Right lobe of liver (tissue), 6 donors: ENCODE data around the gene LHFPL6. TPM values are rescaled to one million over a fixed set of nuclear protein-coding genes. Genes with fewer than 3 reads are reported as not detected.

Experiments used
- ATAC-seq, 4 donors: fragments of 200-7000 bp; cut with Tn5 transposase; one replicate each; pipeline ENCODE4 v1.9.1; 2020; ENCODE audit warnings: mild to moderate bottlenecking in 4 of 4, moderate library complexity in 4 of 4
- DNase-seq, 3 donors: peaks; one replicate each; pipeline ENCODE4 v3.0.0-alpha.2; 2020
- H3K27ac ChIP-seq, 3 donors: fragments of 200-600 bp; one replicate each; pipeline ENCODE4 v1.8.0; 2022
- H3K27me3 ChIP-seq, 2 donors: fragments of 200-600 bp; one replicate each; pipeline ENCODE4 v1.8.0; 2022
- H3K36me3 ChIP-seq, 4 donors: fragments of 200-600 bp; sonication (generic) in 1 of 4; one replicate each; pipeline versions ENCODE4 v1.5.1 to v1.8.0; 2017 to 2022; ENCODE audit warnings: control low read depth in 1 of 4
- H3K4me1 ChIP-seq, 4 donors: fragments of 200-600 bp; sonication (generic) in 1 of 4; one replicate each; pipeline versions ENCODE4 v1.5.1 to v1.8.0; 2017 to 2022; ENCODE audit warnings: control low read depth in 1 of 4
- H3K4me3 ChIP-seq, 3 donors: fragments of 200-600 bp; one replicate each; pipeline ENCODE4 v1.8.0; 2022
- H3K9me3 ChIP-seq, 4 donors: fragments of 200-600 bp; sonication (generic) in 1 of 4; one replicate each; pipeline versions ENCODE4 v1.5.1 to v1.8.0; 2017 to 2022; ENCODE audit warnings: control low read depth in 1 of 4
- POLR2A ChIP-seq: fragments of 450-650 bp; IDR thresholded peaks from one replicate; pipeline ENCODE4 v1.6.1; 2017; ENCODE audit warnings: antibody characterized with exemption, mild to moderate bottlenecking
- WGBS: methylation state at CpG from one replicate; pipeline ENCODE4 v1.1.6; 2018; ENCODE audit warnings: low coverage, low lambda C conversion rate; ENCODE audit not compliant: insufficient coverage; ENCODE audit errors: missing lambda C conversion rate; 5-methylcytosine and 5-hydroxymethylcytosine counted together
- intact Hi-C, 2 donors: fragments of 100-400 bp; cut with DNase I; formaldehyde crosslinking; loops; one replicate each; pipeline versions ENCODE4 v1.11.2 to v1.14.1; 2022
- total RNA-seq, 6 experiments: library from RNA; depleted of rRNA in 2 of 6; stranded (reverse); fragments of >200 nt in 2 of 6; fragmentation: NEBNext Ultra II Directional in 3 of 6; extraction: Animal tissue kit (Norgen Biotek cat#: 25700) in 3 of 6; gene quantifications; one replicate each; pipeline versions ENCODE4 v1.1.0 to v1.2.4, GENCODE V29; 2016 to 2023
- TF ChIP-seq, protein P1 (sequence below), 4 donors: fragments of 200-600 bp in 3 of 4; fragments of 450-650 bp in 1 of 4; IDR thresholded peaks; one replicate each; pipeline versions ENCODE4 v1.5.1 to v1.8.0; 2016 to 2022; ENCODE audit warnings: antibody characterized with exemption in 4 of 4, mild to moderate bottlenecking in 2 of 4
- donor health status: DM: no; HTN: yes; CAD: no.
- donor health status: DM: no; HTN: no; CAD: no.
- donor health status: DM: no; HTN: no; CAD: no.
- donor health status: DM: no; HTN: yes; CAD: no.
- donor health status: DM: no; HTN: yes; CAD: no.

LHFPL6 gene
- total RNA-seq, 6 experiments from 2014 or later = 3.0 to 8.4 (median 4.6) TPM

DNA sequence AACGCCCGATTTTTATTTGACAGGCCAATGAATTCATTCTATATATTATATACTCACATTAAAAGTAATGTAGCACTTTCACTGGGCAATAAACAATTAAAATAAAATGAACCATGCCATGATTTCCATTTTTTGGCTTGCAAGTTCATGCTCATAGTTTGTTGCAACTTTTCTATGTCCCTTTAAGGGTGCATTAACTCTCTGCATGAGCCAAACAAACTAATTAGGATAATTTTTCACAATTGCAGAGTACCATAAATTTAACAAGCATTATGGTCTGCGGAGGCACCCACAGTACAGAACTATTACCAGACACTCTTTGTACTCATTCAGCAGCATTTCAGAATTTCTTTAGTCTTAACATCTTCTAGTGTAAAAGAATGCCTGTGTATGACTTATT is 1.4 kb downstream of the LHFPL6 start:
- Histone ChIP-seq H3K27ac (no peak overlapping the region), H3K27me3 (no peaks in the 10 kb centered on the region), H3K4me3 (no peak overlapping the region), H3K9me3 (no peaks in the 10 kb centered on the region), H3K4me1 (peaks cover 0 to 5% (median 2%) of the 10 kb centered on the region in 4 donors), H3K36me3 (no peaks in the 10 kb centered on the region)
- DNase-seq (no peak), ATAC-seq (no peak)
- intact Hi-C loops = no loop called here
- no peak for TF ChIP-seq POLR2A
- TF ChIP-seq, protein P1, sequence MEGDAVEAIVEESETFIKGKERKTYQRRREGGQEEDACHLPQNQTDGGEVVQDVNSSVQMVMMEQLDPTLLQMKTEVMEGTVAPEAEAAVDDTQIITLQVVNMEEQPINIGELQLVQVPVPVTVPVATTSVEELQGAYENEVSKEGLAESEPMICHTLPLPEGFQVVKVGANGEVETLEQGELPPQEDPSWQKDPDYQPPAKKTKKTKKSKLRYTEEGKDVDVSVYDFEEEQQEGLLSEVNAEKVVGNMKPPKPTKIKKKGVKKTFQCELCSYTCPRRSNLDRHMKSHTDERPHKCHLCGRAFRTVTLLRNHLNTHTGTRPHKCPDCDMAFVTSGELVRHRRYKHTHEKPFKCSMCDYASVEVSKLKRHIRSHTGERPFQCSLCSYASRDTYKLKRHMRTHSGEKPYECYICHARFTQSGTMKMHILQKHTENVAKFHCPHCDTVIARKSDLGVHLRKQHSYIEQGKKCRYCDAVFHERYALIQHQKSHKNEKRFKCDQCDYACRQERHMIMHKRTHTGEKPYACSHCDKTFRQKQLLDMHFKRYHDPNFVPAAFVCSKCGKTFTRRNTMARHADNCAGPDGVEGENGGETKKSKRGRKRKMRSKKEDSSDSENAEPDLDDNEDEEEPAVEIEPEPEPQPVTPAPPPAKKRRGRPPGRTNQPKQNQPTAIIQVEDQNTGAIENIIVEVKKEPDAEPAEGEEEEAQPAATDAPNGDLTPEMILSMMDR (IDR thresholded peaks at IDR 0.05) = no peak
- WGBS = 59% methylated on average over 3 of the region's 3 CpGs

- ATAC-seq (no peak), DNase-seq (no peak)
- 67% methylated on average over 1 of the region's 9 CpGs for WGBS
- H3K36me3 ChIP-seq = no peaks in the 10 kb centered on the region
- H3K9me3 ChIP-seq = no peaks in the 10 kb centered on the region
- peaks cover 0 to 5% (median 2%) of the 10 kb centered on the region in 4 donors for H3K4me1 ChIP-seq
- TF ChIP-seq, protein P1 (IDR thresholded peaks at IDR 0.05) = no peak
- TF ChIP-seq POLR2A = no peak
- intact Hi-C loops = no loop called here
- no peak overlapping the region for H3K4me3 ChIP-seq
- no peak overlapping the region for H3K27ac ChIP-seq
- no peaks in the 10 kb centered on the region for H3K27me3 ChIP-seq
Observed at GRCh38 chr13:39600766-39601165, 2.2 kb downstream of the LHFPL6 start.

GRCh38 chr13:39599842-39600241 is 3.2 kb downstream of the LHFPL6 start:
- Histone ChIP-seq H3K27ac (no peak overlapping the region), H3K4me3 (no peak overlapping the region), H3K27me3 (no peaks in the 10 kb centered on the region), H3K4me1 (peaks cover 0 to 5% (median 2%) of the 10 kb centered on the region in 4 donors), H3K36me3 (no peaks in the 10 kb centered on the region), H3K9me3 (no peaks in the 10 kb centered on the region)
- WGBS = 30% methylated on average over 1 of the region's 1 CpG
- no peak for TF ChIP-seq POLR2A
- TF ChIP-seq, protein P1 (IDR thresholded peaks at IDR 0.05) = no peak
- intact Hi-C loops = no loop called here
- DNase-seq (no peak), ATAC-seq (no peak)

DNA sequence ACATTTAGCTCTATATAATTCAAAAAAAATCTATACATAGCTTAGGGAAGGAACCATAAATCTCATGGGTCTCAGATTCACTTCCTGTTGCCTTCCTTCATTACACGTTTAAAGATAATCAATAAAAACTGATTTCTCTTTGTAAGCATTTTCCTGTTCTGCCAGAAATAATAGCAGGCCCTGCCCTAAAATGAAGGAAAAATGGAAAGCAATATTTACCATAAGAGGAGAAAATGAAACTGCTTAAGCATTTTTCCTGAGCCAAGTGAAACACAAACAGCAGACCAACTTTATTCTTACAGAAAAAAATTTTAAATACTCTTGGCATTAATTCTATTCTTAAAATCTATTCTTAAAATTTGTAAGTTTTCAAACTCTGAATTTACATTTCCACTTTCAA is 4.0 kb downstream of the LHFPL6 start:
- Histone ChIP-seq H3K4me1 (peaks cover 0 to 5% (median 2%) of the 10 kb centered on the region in 4 donors), H3K27me3 (no peaks in the 10 kb centered on the region), H3K9me3 (no peaks in the 10 kb centered on the region), H3K4me3 (no peak overlapping the region), H3K36me3 (no peaks in the 10 kb centered on the region), H3K27ac (no peak overlapping the region)
- intact Hi-C loops = no loop called here
- WGBS = 3% methylated on average over 1 of the region's 1 CpG
- TF ChIP-seq POLR2A = no peak
- TF ChIP-seq, protein P1 (IDR thresholded peaks at IDR 0.05) = no peak
- DNase-seq (no peak), ATAC-seq (no peak)

DNA sequence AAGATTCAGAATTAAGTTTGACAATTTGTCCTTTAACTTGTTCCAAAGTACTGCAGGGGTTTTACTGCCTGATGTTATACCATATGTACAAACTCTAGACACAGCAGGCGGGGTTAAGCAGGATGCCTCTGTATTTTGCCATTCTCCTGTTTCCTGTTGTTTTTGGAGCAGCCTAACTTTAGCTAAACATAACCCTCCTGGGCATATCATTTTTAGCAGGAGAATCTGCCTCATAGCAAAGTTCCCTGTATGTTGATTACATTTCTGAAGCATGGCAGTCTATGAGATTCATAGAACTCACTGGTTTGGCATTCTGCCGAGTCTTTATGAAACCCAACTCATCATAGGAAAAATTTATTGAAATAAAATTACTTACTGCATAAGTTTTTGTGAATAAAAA is 5.2 kb downstream of the LHFPL6 start:
- H3K27ac ChIP-seq = no peak overlapping the region
- H3K36me3 ChIP-seq = no peaks in the 10 kb centered on the region
- no peak for TF ChIP-seq POLR2A
- TF ChIP-seq, protein P1 (IDR thresholded peaks at IDR 0.05) = no peak
- H3K4me3 ChIP-seq = no peak overlapping the region
- no peaks in the 10 kb centered on the region for H3K9me3 ChIP-seq
- DNase-seq = no peak
- peaks cover 0 to 5% (median 2%) of the 10 kb centered on the region in 4 donors for H3K4me1 ChIP-seq
- 48% methylated on average over 2 of the region's 2 CpGs for WGBS
- intact Hi-C loops = no loop called here
- no peak for ATAC-seq
- no peaks in the 10 kb centered on the region for H3K27me3 ChIP-seq
